GM10266 (cell line): ENCODE results near the gene L1TD1.
A peak's percentile ranks its signal among the peaks of the same experiment; 100 is the strongest.
"Not testable (repeated sequence)": the region's sequence is repeated elsewhere in the genome, so short reads cannot be mapped to it uniquely, and the experiment has no call there.

ENCODE experiments used
- DNase-seq: peaks from one replicate; pipeline ENCODE4 v3.0.0; 2012; ENCODE audit errors: extremely low spot score
- TF ChIP-seq, protein P1 (sequence below): IDR thresholded peaks from 2 replicates; pipeline ENCODE4 v1.5.1; 2012; ENCODE audit warnings: mild to moderate bottlenecking, low read depth; ENCODE audit not compliant: control insufficient read depth, insufficient read depth; ENCODE audit errors: missing control alignments

The L1TD1 gene, protein sequence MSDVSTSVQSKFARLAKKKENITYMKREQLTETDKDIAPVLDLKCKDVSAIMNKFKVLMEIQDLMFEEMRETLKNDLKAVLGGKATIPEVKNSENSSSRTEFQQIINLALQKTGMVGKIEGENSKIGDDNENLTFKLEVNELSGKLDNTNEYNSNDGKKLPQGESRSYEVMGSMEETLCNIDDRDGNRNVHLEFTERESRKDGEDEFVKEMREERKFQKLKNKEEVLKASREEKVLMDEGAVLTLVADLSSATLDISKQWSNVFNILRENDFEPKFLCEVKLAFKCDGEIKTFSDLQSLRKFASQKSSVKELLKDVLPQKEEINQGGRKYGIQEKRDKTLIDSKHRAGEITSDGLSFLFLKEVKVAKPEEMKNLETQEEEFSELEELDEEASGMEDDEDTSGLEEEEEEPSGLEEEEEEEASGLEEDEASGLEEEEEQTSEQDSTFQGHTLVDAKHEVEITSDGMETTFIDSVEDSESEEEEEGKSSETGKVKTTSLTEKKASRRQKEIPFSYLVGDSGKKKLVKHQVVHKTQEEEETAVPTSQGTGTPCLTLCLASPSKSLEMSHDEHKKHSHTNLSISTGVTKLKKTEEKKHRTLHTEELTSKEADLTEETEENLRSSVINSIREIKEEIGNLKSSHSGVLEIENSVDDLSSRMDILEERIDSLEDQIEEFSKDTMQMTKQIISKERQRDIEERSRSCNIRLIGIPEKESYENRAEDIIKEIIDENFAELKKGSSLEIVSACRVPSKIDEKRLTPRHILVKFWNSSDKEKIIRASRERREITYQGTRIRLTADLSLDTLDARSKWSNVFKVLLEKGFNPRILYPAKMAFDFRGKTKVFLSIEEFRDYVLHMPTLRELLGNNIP

DNA sequence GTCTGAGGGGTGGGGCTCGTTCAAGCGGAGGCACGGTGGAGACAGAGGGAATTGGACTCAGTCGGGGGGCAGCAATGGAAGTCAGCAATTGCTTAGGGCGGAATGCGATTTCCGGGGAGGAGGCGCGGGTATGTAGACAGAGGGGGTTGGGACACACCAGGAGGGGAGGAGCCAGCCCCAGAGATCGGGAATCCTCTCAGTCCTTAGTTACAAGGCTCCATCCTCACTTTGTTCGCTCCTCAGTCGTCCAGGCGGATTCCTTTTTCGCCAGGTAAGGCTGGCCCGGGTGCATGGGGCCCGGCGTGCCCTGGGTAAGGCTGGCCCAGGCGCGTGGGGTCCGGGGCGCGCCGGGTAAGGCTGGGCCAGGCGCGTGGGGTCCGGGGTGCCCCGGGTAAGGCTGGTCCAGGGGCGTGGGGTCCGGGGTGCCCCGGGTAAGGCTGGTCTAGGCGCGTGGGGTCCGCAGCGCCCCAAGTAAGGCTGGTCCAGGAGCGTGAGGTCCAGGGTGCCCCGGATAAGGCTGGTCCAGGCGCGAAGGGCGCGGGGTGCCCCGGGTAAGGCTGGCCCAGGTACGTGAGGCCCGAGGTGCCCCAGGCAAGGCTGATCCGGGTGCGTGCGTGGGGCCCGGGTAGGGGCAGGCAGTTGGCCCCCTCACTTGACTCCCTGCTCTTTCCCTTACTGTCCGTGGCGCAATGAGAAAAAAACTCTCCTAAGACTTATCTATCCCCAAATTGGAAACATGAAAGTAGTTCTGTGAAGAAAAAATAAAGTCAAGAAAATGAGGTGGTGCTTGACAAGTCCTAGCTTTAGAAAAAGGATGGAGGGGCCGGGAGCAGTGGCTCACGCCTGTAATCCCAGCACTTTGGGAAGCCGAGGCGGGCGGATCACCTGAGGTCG, at the start of gene L1TD1:
Gene L1TD1 (plus strand): TSS at position 199 of the 894 bp plus-strand sequence. CDS start 11,780 bp downstream, outside the sequence.
- no peak for DNase-seq
- TF ChIP-seq, protein P1, sequence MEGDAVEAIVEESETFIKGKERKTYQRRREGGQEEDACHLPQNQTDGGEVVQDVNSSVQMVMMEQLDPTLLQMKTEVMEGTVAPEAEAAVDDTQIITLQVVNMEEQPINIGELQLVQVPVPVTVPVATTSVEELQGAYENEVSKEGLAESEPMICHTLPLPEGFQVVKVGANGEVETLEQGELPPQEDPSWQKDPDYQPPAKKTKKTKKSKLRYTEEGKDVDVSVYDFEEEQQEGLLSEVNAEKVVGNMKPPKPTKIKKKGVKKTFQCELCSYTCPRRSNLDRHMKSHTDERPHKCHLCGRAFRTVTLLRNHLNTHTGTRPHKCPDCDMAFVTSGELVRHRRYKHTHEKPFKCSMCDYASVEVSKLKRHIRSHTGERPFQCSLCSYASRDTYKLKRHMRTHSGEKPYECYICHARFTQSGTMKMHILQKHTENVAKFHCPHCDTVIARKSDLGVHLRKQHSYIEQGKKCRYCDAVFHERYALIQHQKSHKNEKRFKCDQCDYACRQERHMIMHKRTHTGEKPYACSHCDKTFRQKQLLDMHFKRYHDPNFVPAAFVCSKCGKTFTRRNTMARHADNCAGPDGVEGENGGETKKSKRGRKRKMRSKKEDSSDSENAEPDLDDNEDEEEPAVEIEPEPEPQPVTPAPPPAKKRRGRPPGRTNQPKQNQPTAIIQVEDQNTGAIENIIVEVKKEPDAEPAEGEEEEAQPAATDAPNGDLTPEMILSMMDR, result no peak

DNA sequence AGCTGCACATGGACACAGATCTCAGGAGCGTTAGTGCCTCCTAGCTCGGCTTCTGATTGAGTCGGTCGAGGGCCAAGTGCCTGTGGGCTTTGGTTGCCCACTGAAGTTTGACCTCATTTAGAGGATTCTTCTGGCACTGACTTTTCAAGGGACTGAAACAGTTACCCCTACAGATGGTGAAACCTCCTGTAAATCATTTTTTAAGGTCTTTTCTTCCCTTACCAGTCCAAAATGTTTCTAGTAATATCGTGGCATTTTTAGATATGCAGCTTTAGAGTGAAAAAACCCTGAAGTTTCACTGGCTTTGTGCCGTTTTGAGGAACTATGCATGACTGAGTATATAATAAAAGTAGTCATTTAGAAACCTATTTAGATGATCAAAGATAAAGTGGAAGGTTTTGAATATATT, 34.7 kb upstream of the L1TD1 start:
- no peak for DNase-seq
- TF ChIP-seq, protein P1, result no peak

DNA sequence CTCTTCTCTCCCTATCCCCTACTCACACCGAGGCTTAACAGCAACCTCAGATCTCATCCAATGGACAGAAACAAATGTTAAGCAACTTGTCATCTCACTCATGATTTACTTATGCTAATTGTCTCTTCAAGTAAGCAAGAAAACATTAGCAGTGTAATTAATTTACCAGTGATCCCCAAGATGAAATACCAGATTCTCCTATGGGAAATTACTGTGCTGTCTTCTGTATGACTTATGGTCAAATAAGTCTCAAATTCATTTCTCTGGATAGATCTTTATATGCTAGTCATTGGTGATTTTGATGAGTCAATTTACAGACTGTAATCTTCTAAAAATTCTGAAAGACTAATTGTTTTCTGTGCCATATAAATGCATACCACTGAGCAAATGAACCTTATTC, 32.9 kb upstream of the L1TD1 start:
- TF ChIP-seq, protein P1, result no peak
- DNase-seq, result no peak

DNA sequence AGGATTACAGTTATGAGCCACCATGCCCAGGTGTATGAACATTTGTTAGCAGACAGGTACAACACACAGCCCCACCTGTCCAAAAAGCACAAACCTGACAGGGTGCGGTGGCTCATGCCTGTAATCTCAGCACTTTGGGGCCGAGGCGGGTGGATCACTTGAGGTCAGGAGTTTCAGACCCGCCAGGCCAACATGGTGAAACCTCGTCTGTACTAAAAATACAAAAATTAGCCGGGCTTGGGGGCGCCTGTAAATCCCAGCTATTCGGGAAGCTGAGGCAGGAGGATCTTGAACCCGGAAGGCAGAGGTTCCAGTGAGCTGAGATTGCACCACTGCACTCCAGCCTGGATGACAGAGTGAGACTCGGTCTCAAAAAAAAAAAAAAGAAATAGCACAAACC, 24.3 kb upstream of the L1TD1 start:
- DNase-seq, result not testable (repeated sequence)

DNA sequence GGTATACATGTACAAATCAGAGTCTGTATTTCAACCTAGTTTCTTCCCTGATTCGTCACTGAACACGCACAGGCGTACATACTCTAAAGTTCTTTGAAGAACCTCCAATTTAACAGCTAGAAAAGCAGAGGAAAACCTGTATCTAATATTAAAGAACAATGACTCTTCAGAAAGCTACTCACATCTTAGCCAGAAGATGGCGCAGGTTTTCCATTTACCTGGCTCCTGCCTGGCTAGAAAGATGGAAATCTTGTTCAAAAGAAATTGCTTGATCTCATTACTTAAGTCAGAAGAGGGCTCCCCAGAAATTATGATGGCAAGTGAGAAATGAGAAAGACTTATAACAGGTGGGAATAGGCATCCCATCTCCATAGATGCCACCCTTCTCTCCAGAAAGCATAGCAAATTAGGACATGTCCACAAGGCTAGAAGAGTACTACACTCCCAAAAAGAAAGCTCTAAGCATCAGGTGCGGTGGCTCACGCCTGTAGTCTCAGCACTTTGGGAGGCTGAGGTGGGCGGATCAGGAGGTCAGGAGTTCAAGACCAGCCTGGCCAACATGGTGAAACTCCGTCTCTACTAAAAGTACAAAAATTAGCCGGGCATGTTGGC, 19.0 kb upstream of the L1TD1 start:
- TF ChIP-seq, protein P1, result peak; percentile 69
- no peak for DNase-seq

DNA sequence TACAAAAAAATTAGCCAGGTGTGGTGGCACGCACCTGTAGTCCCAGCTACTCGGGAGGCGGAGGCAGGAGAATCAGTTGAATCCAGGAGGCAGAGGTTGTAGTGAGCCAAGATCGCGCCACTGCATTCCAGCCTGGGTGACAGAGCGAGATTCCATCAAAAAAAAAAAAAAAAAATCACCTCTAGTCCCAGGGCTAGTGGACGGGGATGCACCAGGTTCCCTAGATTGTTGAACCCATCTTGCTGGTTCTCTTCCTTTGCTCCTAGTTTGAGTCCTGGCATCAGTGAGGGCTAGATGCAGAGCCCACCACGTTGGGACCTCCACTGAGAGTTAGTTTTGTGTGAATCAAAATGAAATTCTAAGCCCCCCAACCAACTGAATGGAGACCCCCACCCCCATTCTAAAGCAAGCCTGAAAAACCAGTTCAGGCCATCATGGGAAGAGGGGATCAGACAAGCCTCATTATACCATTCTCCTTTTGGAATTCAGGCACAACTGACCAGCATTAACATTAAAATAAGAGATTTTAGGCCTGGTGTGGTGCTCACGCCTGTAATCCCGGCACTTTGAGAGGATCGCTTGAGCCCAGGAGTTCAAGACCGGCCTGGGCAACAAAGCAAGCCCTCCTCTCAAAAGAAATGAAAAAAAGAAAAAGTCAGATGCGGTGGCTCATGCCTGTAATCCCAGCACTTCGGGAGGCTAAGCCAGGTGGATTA, 17.9 kb upstream of the L1TD1 start:
- no peak for DNase-seq
- TF ChIP-seq, protein P1, result no peak

DNA sequence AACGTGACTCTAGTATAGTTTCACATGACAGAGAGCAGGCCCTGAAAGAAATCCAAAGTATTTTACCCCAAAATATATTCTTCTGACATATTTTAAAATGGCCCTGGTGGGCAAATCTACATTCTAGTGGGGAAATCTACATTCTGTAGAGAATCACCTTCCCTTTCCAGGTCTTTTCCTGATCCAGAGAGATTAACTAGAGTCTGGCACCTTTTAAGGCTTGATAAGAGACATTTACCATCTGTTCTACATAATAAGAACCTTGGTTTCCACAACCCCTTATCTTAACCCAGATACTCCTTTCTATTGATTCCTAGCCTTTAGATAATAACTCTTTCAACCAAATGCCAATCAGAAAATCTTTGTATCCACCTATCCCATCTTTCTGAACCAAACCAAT, 17.0 kb upstream of the L1TD1 start:
- DNase-seq, result no peak
- TF ChIP-seq, protein P1, result no peak
